Neural cell (in vitro differentiated cells): ENCODE measurements around the gene THAP7. TPM values are rescaled to one million over a fixed set of nuclear protein-coding genes. Genes with fewer than 3 reads are reported as not detected.

ENCODE experiments used
- H2AFZ ChIP-seq: fragments of 200-600, 300-800 bp; sonication (generic), shearing (Covaris generic); 2 replicates; pipeline ENCODE4 v1.6.0; 2014; ENCODE audit warnings: low read depth, mild to moderate bottlenecking, antibody characterized with exemption, low read length, moderate library complexity
- H3F3A ChIP-seq: fragments of 200-600 bp; shearing (Covaris generic); 2 replicates; pipeline ENCODE4 v1.6.1; 2016; ENCODE audit warnings: mild to moderate bottlenecking, moderate library complexity, mixed read lengths, antibody characterized with exemption, low read length; ENCODE audit not compliant: insufficient read depth, poor library complexity, severe bottlenecking
- H3K27ac ChIP-seq: fragments of 200-600, 300-800 bp; sonication (generic), shearing (Covaris generic); 2 replicates; pipeline ENCODE4 v1.5.1; 2014; ENCODE audit warnings: mild to moderate bottlenecking, low read length, moderate library complexity
- H3K27me3 ChIP-seq: fragments of 300-800, 200-600 bp; sonication (generic), shearing (Covaris generic); 2 replicates; pipeline ENCODE4 v1.6.0; 2014; ENCODE audit warnings: mild to moderate bottlenecking, low read depth, low read length, moderate library complexity; ENCODE audit not compliant: insufficient read depth
- H3K36me3 ChIP-seq: fragments of 300-800, 200-600 bp; sonication (generic), shearing (Covaris generic); 2 replicates; pipeline ENCODE4 v1.5.1; 2014; ENCODE audit warnings: mild to moderate bottlenecking, antibody characterized with exemption, low read length, moderate library complexity; ENCODE audit not compliant: insufficient read depth
- H3K4me2 ChIP-seq: fragments of 300-800, 200-600 bp; sonication (generic), shearing (Covaris generic); 2 replicates; pipeline ENCODE4 v1.6.0; 2014; ENCODE audit warnings: mild to moderate bottlenecking, low read length
- H3K4me3 ChIP-seq: fragments of 300-800, 200-600 bp; sonication (generic), shearing (Covaris generic); 2 replicates; pipeline ENCODE4 v1.5.1; 2014; ENCODE audit warnings: mild to moderate bottlenecking, low read length, moderate library complexity
- H3K79me2 ChIP-seq: fragments of 200-600 bp; shearing (Covaris generic); replicated peaks from 2 replicates; pipeline ENCODE4 v1.6.0; 2014; ENCODE audit warnings: mild to moderate bottlenecking, low read length, moderate library complexity; ENCODE audit not compliant: insufficient read depth
- H3K9ac ChIP-seq: fragments of 300-800, 200-600 bp; sonication (generic), shearing (Covaris generic); 2 replicates; pipeline ENCODE4 v1.6.1; 2016; ENCODE audit warnings: mild to moderate bottlenecking, low read length, mixed read lengths
- H3K9me2 ChIP-seq: fragments of 200-600 bp; shearing (Covaris generic); 2 replicates; pipeline ENCODE4 v1.6.1; 2016; ENCODE audit warnings: mild to moderate bottlenecking, low read length, mixed read lengths; ENCODE audit not compliant: insufficient read depth
- H3K9me3 ChIP-seq: fragments of 200-600, 300-800 bp; sonication (generic), shearing (Covaris generic); 2 replicates; pipeline ENCODE4 v1.6.1; 2016; ENCODE audit warnings: mild to moderate bottlenecking, mixed run types, low read length, moderate library complexity, mixed read lengths
- H4K20me1 ChIP-seq: fragments of 200-600 bp; shearing (Covaris generic); 2 replicates; pipeline ENCODE4 v1.6.1; 2016; ENCODE audit warnings: mild to moderate bottlenecking, mixed run types; ENCODE audit not compliant: insufficient read depth
- CTCF ChIP-seq: fragments of 450-650 bp; IDR thresholded peaks from 2 replicates; pipeline ENCODE4 v1.5.1; 2014; ENCODE audit warnings: antibody characterized with exemption, mild to moderate bottlenecking, moderate library complexity; ENCODE audit not compliant: poor library complexity, severe bottlenecking
- EP300 ChIP-seq: fragments of 450-650 bp; conservative IDR thresholded peaks from 2 replicates; pipeline ENCODE4 v1.6.1; 2014; ENCODE audit warnings: antibody characterized with exemption, mild to moderate bottlenecking, moderate library complexity; ENCODE audit not compliant: poor library complexity, severe bottlenecking
- EZH2 ChIP-seq: fragments of 200-600, 300-800 bp; shearing (Covaris generic), sonication (generic); IDR thresholded peaks from 2 replicates; pipeline ENCODE4 v1.6.1; 2014; ENCODE audit warnings: antibody characterized with exemption, low read length, borderline replicate concordance, mild to moderate bottlenecking; ENCODE audit not compliant: insufficient read depth, poor library complexity, severe bottlenecking
- MXI1 ChIP-seq: fragments of 450-650 bp; conservative IDR thresholded peaks from 2 replicates; pipeline ENCODE4 v1.6.1; 2014; ENCODE audit warnings: antibody characterized with exemption, mild to moderate bottlenecking; ENCODE audit not compliant: poor library complexity, severe bottlenecking
- POLR2AphosphoS5 ChIP-seq: IDR thresholded peaks from 2 replicates; pipeline ENCODE4 v1.6.1; 2012
- RAD21 ChIP-seq: fragments of 450-650 bp; conservative IDR thresholded peaks from 2 replicates; pipeline ENCODE4 v1.6.1; 2014; ENCODE audit warnings: antibody characterized with exemption, mild to moderate bottlenecking, moderate library complexity
- REST ChIP-seq: IDR thresholded peaks from 2 replicates; pipeline ENCODE4 v1.6.1; 2012; ENCODE audit warnings: borderline replicate concordance
- SMC3 ChIP-seq: fragments of 450-650 bp; conservative IDR thresholded peaks from 2 replicates; pipeline ENCODE4 v1.6.1; 2014; ENCODE audit warnings: antibody characterized with exemption, mild to moderate bottlenecking, moderate library complexity; ENCODE audit not compliant: poor library complexity
- TAF1 ChIP-seq: IDR thresholded peaks from 2 replicates; pipeline ENCODE4 v1.6.1; 2012; ENCODE audit warnings: low read depth
- polyA plus RNA-seq: library from polyadenylated mRNA; depleted of rRNA; stranded (reverse); fragments of >200 nt; gene quantifications from 2 replicates; pipeline ENCODE4 v1.2.3, GENCODE V29; 2014

Gene THAP7
- polyA plus RNA-seq, 1 donor from 2014 or later: 28.7 TPM

GRCh38 chr22:20995329-20996030, 6.4 kb downstream of the THAP7 start:
- H3F3A ChIP-seq: no peaks in the 10 kb centered on the region
- no peaks in the 10 kb centered on the region for H3K27me3 ChIP-seq
- no peak overlapping the region for H3K4me2 ChIP-seq
- H2AFZ ChIP-seq: no peak overlapping the region
- H3K36me3 ChIP-seq: no peaks in the 10 kb centered on the region
- peaks cover 2% of the 10 kb centered on the region for H3K79me2 ChIP-seq
- TF ChIP-seq RAD21: no peak
- no peak for TF ChIP-seq POLR2AphosphoS5
- no peak for TF ChIP-seq MXI1
- TF ChIP-seq TAF1: no peak
- TF ChIP-seq CTCF: no peak
- no peak for TF ChIP-seq EZH2
- no peak for TF ChIP-seq EP300
- TF ChIP-seq REST: no peak
- no peak for TF ChIP-seq SMC3
- no peaks in the 10 kb centered on the region for H3K9me2 ChIP-seq
- no peak overlapping the region for H3K27ac ChIP-seq
- H3K4me3 ChIP-seq: no peak overlapping the region
- H3K9me3 ChIP-seq: no peaks in the 10 kb centered on the region
- H4K20me1 ChIP-seq: no peaks in the 10 kb centered on the region
- no peak overlapping the region for H3K9ac ChIP-seq

- no peaks in the 10 kb centered on the region for H3K36me3 ChIP-seq
- H3K9ac ChIP-seq: no peak overlapping the region
- TF ChIP-seq CTCF (no peak), POLR2AphosphoS5 (no peak), TAF1 (no peak), MXI1 (no peak), REST (no peak), SMC3 (no peak), EP300 (no peak), RAD21 (no peak), EZH2 (no peak)
These were observed 7.0 kb downstream of the THAP7 start for GRCh38 chr22:20994902-20995241.

More at GRCh38 chr22:20994902-20995241, 7.0 kb downstream of the THAP7 start:
- no peaks in the 10 kb centered on the region for H4K20me1 ChIP-seq
- H3K27ac ChIP-seq: no peak overlapping the region
- no peaks in the 10 kb centered on the region for H3F3A ChIP-seq
- H3K4me2 ChIP-seq: no peak overlapping the region
- no peaks in the 10 kb centered on the region for H3K27me3 ChIP-seq
- H3K79me2 ChIP-seq: no peaks in the 10 kb centered on the region
- no peaks in the 10 kb centered on the region for H3K9me3 ChIP-seq
- no peaks in the 10 kb centered on the region for H3K9me2 ChIP-seq
- no peak overlapping the region for H2AFZ ChIP-seq
- no peak overlapping the region for H3K4me3 ChIP-seq
